Endodermal cell (in vitro differentiated cells): ENCODE data around the gene PARVA. TPM values are rescaled to one million over a fixed set of nuclear protein-coding genes. Genes with fewer than 3 reads are reported as not detected.

Experiments
- DNase-seq: peaks from one replicate; pipeline ENCODE4 v3.0.0-alpha.2; 2017
- H3K27ac ChIP-seq: 2 replicates; pipeline ENCODE4 v1.5.1; 2013; ENCODE audit warnings: mild to moderate bottlenecking, low read depth, low read length, moderate library complexity
- H3K27me3 ChIP-seq: 2 replicates; pipeline ENCODE4 v1.6.1; 2013; ENCODE audit warnings: mild to moderate bottlenecking, low read length, moderate library complexity; ENCODE audit not compliant: insufficient read depth, control insufficient read depth, poor library complexity, severe bottlenecking
- H3K36me3 ChIP-seq: 2 replicates; pipeline ENCODE4 v1.7.0; 2013; ENCODE audit warnings: mild to moderate bottlenecking, low read length, moderate library complexity; ENCODE audit not compliant: control insufficient read depth, insufficient read depth
- H3K4me1 ChIP-seq: one replicate; pipeline ENCODE4 v1.7.0; 2013; ENCODE audit warnings: low read length; ENCODE audit not compliant: control insufficient read depth, insufficient read depth
- H3K4me3 ChIP-seq: 2 replicates; pipeline ENCODE4 v1.5.1; 2013; ENCODE audit warnings: mild to moderate bottlenecking, low read length, moderate library complexity
- H3K9ac ChIP-seq: 2 replicates; pipeline ENCODE4 v1.6.1; 2013; ENCODE audit warnings: mild to moderate bottlenecking, low read length, moderate library complexity; ENCODE audit not compliant: poor library complexity, severe bottlenecking; ENCODE audit errors: extremely low read depth
- H3K9me3 ChIP-seq: 2 replicates; pipeline ENCODE4 v1.6.1; 2013; ENCODE audit warnings: mild to moderate bottlenecking, low read length, moderate library complexity; ENCODE audit not compliant: control insufficient read depth
- H3K27ac Mint-ChIP-seq: 2 replicates; pipeline ENCODE4 v1.8.0; 2020; ENCODE audit warnings: mixed read lengths
- H3K27me3 Mint-ChIP-seq: 2 replicates; pipeline ENCODE4 v1.8.0; 2021; ENCODE audit warnings: mild to moderate bottlenecking, mixed read lengths; ENCODE audit not compliant: insufficient read depth
- H3K36me3 Mint-ChIP-seq: 2 replicates; pipeline ENCODE4 v1.8.0; 2020; ENCODE audit warnings: low read depth, mixed read lengths
- H3K4me1 Mint-ChIP-seq: 2 replicates; pipeline ENCODE4 v1.8.0; 2020; ENCODE audit warnings: mixed read lengths
- H3K4me3 Mint-ChIP-seq: 2 replicates; pipeline ENCODE4 v1.8.0; 2020; ENCODE audit warnings: mild to moderate bottlenecking, moderate library complexity, mixed read lengths
- H3K9me3 Mint-ChIP-seq: 2 replicates; pipeline ENCODE4 v1.8.0; 2020; ENCODE audit warnings: mild to moderate bottlenecking, mixed read lengths
- WGBS, 2 experiments: methylation state at CpG; one replicate each; pipeline versions ENCODE4 v1.1.5 to v1.1.7; 2013; ENCODE audit warnings: missing lambda C conversion rate in 2 of 2, mixed read lengths in 1 of 2; ENCODE audit not compliant: insufficient coverage in 1 of 2, insufficient read length in 1 of 2; 5-methylcytosine and 5-hydroxymethylcytosine counted together
- total RNA-seq, 2 donors: library from RNA; stranded (reverse); fragmentation: NEBNext Ultra II Directional in 1 of 2; extraction: Animal tissue kit (Norgen Biotek cat#: 25700) in 1 of 2; gene quantifications; 2 replicates in 1 of 2; 3 replicates in 1 of 2; pipeline ENCODE4 v1.2.1, GENCODE V29; 2021
- TF ChIP-seq, protein P1 (sequence below): fragments of 200-600 bp; sonication (generic); conservative IDR thresholded peaks from 2 replicates; pipeline ENCODE4 v1.5.0; 2021; ENCODE audit warnings: antibody characterized with exemption, mild to moderate bottlenecking

PARVA gene
- total RNA-seq, 2 donors from 2014 or later: 27.3 to 37.3 TPM

DNA sequence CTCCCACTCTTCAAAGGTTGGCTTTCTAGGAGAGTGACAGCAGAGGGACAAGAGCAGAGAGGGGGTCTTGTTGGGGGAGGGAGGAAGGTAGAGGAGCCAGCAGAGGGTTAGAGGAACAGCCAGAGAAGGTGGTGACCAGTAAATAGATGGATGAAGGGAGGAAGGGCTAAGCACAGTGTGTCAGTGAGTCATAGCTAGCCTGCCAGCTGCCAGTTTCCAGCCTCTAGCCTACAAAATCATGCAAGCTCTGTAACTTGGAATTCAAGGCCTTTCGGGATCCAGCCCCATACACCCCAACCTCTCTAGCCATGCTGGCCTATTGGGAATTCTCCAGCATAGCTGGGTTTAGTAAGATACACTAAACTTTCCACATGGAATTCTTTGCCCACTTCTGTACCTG lies 149.4 kb downstream of the PARVA start:
- no peak overlapping the region for H3K4me3 ChIP-seq
- H3K36me3 ChIP-seq: peaks cover 13% of the 10 kb centered on the region
- no peaks in the 10 kb centered on the region for H3K27me3 Mint-ChIP-seq
- DNase-seq: no peak
- H3K9me3 ChIP-seq: no peaks in the 10 kb centered on the region
- H3K9me3 Mint-ChIP-seq: no peaks in the 10 kb centered on the region
- WGBS, 2 experiments: 80 to 93% methylated on average over 1 of the region's 1 CpG
- H3K27ac ChIP-seq: no peak overlapping the region
- H3K9ac ChIP-seq: no peak overlapping the region
- H3K27me3 ChIP-seq: no peaks in the 10 kb centered on the region
- H3K4me1 ChIP-seq: peaks cover 7% of the 10 kb centered on the region
- peaks cover 9% of the 10 kb centered on the region for H3K36me3 Mint-ChIP-seq
- TF ChIP-seq, protein P1, sequence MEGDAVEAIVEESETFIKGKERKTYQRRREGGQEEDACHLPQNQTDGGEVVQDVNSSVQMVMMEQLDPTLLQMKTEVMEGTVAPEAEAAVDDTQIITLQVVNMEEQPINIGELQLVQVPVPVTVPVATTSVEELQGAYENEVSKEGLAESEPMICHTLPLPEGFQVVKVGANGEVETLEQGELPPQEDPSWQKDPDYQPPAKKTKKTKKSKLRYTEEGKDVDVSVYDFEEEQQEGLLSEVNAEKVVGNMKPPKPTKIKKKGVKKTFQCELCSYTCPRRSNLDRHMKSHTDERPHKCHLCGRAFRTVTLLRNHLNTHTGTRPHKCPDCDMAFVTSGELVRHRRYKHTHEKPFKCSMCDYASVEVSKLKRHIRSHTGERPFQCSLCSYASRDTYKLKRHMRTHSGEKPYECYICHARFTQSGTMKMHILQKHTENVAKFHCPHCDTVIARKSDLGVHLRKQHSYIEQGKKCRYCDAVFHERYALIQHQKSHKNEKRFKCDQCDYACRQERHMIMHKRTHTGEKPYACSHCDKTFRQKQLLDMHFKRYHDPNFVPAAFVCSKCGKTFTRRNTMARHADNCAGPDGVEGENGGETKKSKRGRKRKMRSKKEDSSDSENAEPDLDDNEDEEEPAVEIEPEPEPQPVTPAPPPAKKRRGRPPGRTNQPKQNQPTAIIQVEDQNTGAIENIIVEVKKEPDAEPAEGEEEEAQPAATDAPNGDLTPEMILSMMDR: no peak
- H3K4me1 Mint-ChIP-seq: peaks cover 7% of the 10 kb centered on the region
- H3K27ac Mint-ChIP-seq: no peak overlapping the region
- no peak overlapping the region for H3K4me3 Mint-ChIP-seq

DNA sequence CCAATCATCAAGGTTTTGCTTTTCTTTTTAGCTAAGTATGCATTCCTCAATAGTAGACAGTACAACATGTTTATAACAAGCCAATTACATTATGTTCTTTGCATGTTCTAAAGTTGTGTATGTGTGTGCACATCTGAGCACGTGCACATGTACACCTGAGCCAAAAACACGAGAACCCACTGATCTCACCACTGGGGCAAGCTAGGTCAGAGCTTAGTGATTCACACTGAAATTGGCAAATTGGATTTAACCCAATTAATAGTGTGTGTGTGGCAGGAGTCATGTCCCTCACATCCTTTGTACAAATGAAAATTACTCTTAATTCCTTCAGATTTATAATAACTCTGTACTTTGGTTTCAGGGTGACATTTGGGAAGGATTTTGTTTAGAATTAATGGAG lies 151.1 kb downstream of the PARVA start:
- no peak overlapping the region for H3K27ac ChIP-seq
- no peaks in the 10 kb centered on the region for H3K9me3 Mint-ChIP-seq
- WGBS, 2 experiments: 92 to 100% methylated on average over 2 of the region's 2 CpGs
- no peak overlapping the region for H3K27ac Mint-ChIP-seq
- peaks cover 6% of the 10 kb centered on the region for H3K4me1 Mint-ChIP-seq
- no peaks in the 10 kb centered on the region for H3K27me3 Mint-ChIP-seq
- H3K4me3 ChIP-seq: no peak overlapping the region
- H3K9ac ChIP-seq: no peak overlapping the region
- no peaks in the 10 kb centered on the region for H3K9me3 ChIP-seq
- H3K27me3 ChIP-seq: no peaks in the 10 kb centered on the region
- peaks cover 5% of the 10 kb centered on the region for H3K4me1 ChIP-seq
- TF ChIP-seq, protein P1: no peak
- peaks cover 13% of the 10 kb centered on the region for H3K36me3 ChIP-seq
- DNase-seq: no peak
- peaks cover 9% of the 10 kb centered on the region for H3K36me3 Mint-ChIP-seq
- H3K4me3 Mint-ChIP-seq: no peak overlapping the region

DNA sequence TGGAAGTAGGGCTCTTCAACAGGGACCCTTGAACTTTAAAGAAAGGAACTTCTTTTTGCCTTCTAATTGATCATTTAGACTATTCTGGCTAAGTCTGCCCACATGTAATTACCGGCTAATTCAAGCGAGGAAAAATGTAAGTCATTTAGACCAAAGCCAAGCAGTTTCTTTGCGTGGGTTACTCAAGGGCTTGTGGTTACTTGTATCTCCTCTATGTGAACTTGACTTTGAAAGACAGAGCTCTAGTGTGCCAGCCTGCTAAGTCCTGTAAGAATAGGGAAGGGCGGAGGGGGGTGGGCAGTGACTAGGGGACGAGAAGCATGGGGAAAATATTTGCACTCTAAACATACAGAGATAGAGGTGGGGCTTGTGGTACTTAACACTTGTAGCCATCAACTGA lies 151.7 kb downstream of the PARVA start:
- no peaks in the 10 kb centered on the region for H3K27me3 Mint-ChIP-seq
- H3K9me3 ChIP-seq: no peaks in the 10 kb centered on the region
- H3K36me3 Mint-ChIP-seq: peaks cover 9% of the 10 kb centered on the region
- H3K4me3 ChIP-seq: no peak overlapping the region
- no peak for DNase-seq
- no peak overlapping the region for H3K27ac Mint-ChIP-seq
- no peak overlapping the region for H3K9ac ChIP-seq
- H3K36me3 ChIP-seq: peaks cover 13% of the 10 kb centered on the region
- no peak overlapping the region for H3K27ac ChIP-seq
- no peaks in the 10 kb centered on the region for H3K9me3 Mint-ChIP-seq
- H3K27me3 ChIP-seq: no peaks in the 10 kb centered on the region
- H3K4me3 Mint-ChIP-seq: no peak overlapping the region
- WGBS, 2 experiments: 93 to 96% methylated on average over 5 of the region's 5 CpGs
- H3K4me1 ChIP-seq: no peaks in the 10 kb centered on the region
- no peaks in the 10 kb centered on the region for H3K4me1 Mint-ChIP-seq
- TF ChIP-seq, protein P1: no peak
